ENCODE results near the gene ETV3.

- TF ChIP-seq POLR2A (IDR thresholded peaks at IDR 0.05) (no peak), CTCF (IDR thresholded peaks at IDR 0.05) (no peak), POLR2AphosphoS5 (IDR thresholded peaks at IDR 0.05) (no peak), EP300 (IDR thresholded peaks at IDR 0.05) (no peak)
Observed at GRCh38 chr1:157142765-157143423, 4.7 kb upstream of the ETV3 start.

Data from stomach (tissue), 4 donors.